Measurements from ENCODE around the gene MGAT3. TPM values are rescaled to one million over a fixed set of nuclear protein-coding genes. Genes with fewer than 3 reads are reported as not detected.

The MGAT3 gene
- polyA plus RNA-seq, 1 of the 3 experiments (the other 2 are of a cell fraction), result 0.16 TPM

GRCh38 chr22:39493759-39494158 is 36.9 kb downstream of the MGAT3 start:
- no peaks in the 10 kb centered on the region for H3K27me3 ChIP-seq (ENCODE audit: insufficient read depth)
- H3K79me2 ChIP-seq (ENCODE audit: insufficient read depth), result no peaks in the 10 kb centered on the region
- H3F3A ChIP-seq (replicated peaks; ENCODE audit: insufficient read depth), result no peaks in the 10 kb centered on the region
- H3K9ac ChIP-seq, result no peak overlapping the region
- H3K36me3 ChIP-seq (replicated peaks in 1 of 2; ENCODE audit: control insufficient read depth in 1 of 2, insufficient read depth in 2 of 2, low read length in 1 of 2), result no peaks in the 10 kb centered on the region
- H2AFZ ChIP-seq (ENCODE audit: low read depth), result no peak overlapping the region
- TF ChIP-seq YY1 (IDR thresholded peaks at IDR 0.05; ENCODE audit: low read depth) (no peak), NRF1 (IDR thresholded peaks at IDR 0.05; ENCODE audit: low read depth, low read length) (no peak), TEAD4 (IDR thresholded peaks at IDR 0.05; ENCODE audit: borderline replicate concordance, insufficient read depth) (no peak), SIN3A (IDR thresholded peaks at IDR 0.05; ENCODE audit: borderline replicate concordance, low read depth, low read length) (no peak), TCF12 (IDR thresholded peaks at IDR 0.05) (no peak), NFIC (IDR thresholded peaks at IDR 0.05; ENCODE audit: borderline replicate concordance) (no peak), GATA2 (CRISPR knock-in tag; IDR thresholded peaks at IDR 0.05) (no peak), RAD21 (IDR thresholded peaks at IDR 0.05; ENCODE audit: low read length) (no peak), FOSL2 (IDR thresholded peaks at IDR 0.05; ENCODE audit: borderline replicate concordance, low read depth) (no peak), REST (IDR thresholded peaks at IDR 0.05; ENCODE audit: low read depth, low read length) (no peak), MEF2A (IDR thresholded peaks at IDR 0.05; ENCODE audit: borderline replicate concordance, low read depth) (no peak), FOXJ3 (CRISPR knock-in tag; IDR thresholded peaks at IDR 0.05) (no peak), ELF1 (IDR thresholded peaks at IDR 0.05) (no peak), RXRA (IDR thresholded peaks at IDR 0.05; ENCODE audit: borderline replicate concordance, low read depth) (no peak), CHD2 (IDR thresholded peaks at IDR 0.05; ENCODE audit: low read length, partially characterized antibody) (no peak), MXI1 (IDR thresholded peaks at IDR 0.05; ENCODE audit: low read depth, low read length) (no peak), ZBTB33 (IDR thresholded peaks at IDR 0.05; ENCODE audit: borderline replicate concordance, low read depth) (no peak), SMC3 (IDR thresholded peaks at IDR 0.05; ENCODE audit: low read depth, low read length) (no peak)
- peaks cover 0 to 10% of the 10 kb centered on the region in 2 experiments; a peak in 1 of 4 replicates for H3K4me1 ChIP-seq (ENCODE audit: control insufficient read depth in 1 of 2, insufficient read depth in 2 of 2, low read depth in 1 of 2, low read length in 1 of 2)
- H3K4me3 ChIP-seq (ENCODE audit: low read depth in 2 of 2, low read length in 1 of 2), result no peak overlapping the region
- POLR2A ChIA-PET, result interaction anchor here (0.7 kb wide), 1 partner anchor 26 kb away, joined by 3 read pairs; no protein-coding TSS in a partner anchor
- no peak overlapping the region for H3K27ac ChIP-seq (ENCODE audit: low read depth in 2 of 2, low read length in 1 of 2)
- H4K20me1 ChIP-seq (ENCODE audit: insufficient read depth), result no peaks in the 10 kb centered on the region
- H3K4me2 ChIP-seq, result no peak overlapping the region
- H3K9me2 ChIP-seq, result no peaks in the 10 kb centered on the region
- no peaks in the 10 kb centered on the region for H3K9me3 ChIP-seq
- no peak for DNase-seq
- CTCF ChIA-PET, result interaction anchor here (0.6 to 3.3 kb wide), 18 partner anchors 8 to 144 kb away, joined by 3 to 18 read pairs (median 4); partner anchors contain the start of gene MIEF1
- 52% methylated on average over 4 of the region's 4 CpGs for WGBS (ENCODE audit: low lambda C conversion rate)

All from SK-N-SH (cell line).